NOMO-1 (cell line): ENCODE data around the gene GID8.
"Not testable (repeated sequence)": the region's sequence is repeated elsewhere in the genome, so short reads cannot be mapped to it uniquely, and the experiment has no call there.

Source experiments
- DNase-seq, 2 experiments: peaks; one replicate each; lab custom pipeline; 2025; ENCODE audit not compliant: unreplicated experiment in 2 of 2; lab: John Stamatoyannopoulos, UW

Gene GID8

DNA sequence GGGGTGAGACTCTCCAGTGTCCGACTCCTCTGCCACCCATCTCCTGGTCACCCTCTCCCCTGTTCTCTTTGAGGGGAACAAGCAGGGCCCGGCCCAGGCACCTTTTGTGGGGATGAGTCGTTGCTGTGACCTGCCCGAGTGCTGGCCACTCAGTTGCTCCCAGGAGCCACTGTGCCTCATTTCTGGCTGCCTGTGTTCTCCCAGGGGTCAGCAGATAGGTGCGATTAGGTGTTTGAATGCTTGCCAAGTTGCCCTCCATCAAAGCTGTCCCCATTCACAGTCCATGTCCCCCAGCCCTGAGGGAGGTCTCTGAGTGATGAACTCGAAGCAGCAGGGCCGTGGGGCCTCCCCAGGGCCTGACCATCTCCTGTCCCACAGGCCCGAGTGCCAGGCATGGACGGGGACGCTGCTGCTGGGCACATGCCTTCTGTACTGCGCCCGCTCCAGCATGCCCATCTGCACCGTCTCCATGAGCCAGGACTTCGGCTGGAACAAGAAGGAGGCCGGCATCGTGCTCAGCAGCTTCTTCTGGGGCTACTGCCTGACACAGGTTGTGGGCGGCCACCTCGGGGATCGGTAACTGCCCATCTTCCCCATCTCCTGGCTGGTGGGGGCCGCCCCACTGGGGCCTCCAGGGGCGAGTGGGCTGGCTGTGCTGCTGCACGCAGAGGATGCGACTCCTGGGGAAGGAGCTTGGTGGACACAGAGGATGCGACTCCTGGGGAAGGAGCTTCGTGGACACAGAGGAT is 18.6 kb downstream of the GID8 start:
- no peak for DNase-seq

DNA sequence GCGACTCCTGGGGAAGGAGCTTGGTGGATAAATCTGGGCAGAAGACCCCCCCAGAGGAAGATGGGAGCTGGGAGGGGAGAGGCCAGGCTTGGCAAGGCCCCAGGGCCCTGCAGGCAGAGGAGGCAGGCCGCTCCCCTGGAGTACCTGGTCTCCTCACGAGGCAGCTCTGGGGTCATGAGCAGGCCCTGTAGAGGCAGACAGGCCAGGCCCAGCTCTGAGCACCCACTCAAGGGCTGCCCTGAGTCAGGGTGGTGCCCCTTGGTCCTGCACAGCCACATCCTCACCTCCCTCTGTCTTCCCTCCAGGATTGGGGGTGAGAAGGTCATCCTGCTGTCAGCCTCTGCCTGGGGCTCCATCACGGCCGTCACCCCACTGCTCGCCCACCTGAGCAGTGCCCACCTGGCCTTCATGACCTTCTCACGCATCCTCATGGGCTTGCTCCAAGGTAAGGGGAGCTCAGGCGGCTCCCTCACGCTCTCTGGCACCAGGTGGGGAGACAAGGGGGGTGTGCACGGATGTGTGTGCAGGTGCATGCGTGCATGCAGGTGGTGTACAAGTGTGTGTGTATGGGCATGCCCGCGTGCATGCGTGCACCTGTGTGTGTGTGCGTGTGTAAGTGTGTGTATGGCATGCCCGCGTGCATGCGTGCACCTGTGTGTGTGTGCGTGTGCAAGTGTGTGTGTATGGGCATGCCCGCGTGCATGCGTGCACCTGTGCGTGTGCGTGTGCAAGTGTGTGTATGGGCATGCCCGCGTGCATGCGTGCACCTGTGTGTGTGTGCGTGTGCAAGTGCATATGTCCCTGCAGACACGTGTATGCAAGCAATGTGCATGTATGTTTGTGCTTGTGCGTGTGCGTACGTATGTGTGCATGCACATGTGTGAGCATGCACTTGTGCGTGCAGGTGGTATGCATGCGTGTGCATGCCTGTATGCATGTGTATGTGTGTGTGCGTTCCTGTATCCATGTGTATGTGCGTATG is 19.5 kb downstream of the GID8 start:
- DNase-seq = no peak

DNA sequence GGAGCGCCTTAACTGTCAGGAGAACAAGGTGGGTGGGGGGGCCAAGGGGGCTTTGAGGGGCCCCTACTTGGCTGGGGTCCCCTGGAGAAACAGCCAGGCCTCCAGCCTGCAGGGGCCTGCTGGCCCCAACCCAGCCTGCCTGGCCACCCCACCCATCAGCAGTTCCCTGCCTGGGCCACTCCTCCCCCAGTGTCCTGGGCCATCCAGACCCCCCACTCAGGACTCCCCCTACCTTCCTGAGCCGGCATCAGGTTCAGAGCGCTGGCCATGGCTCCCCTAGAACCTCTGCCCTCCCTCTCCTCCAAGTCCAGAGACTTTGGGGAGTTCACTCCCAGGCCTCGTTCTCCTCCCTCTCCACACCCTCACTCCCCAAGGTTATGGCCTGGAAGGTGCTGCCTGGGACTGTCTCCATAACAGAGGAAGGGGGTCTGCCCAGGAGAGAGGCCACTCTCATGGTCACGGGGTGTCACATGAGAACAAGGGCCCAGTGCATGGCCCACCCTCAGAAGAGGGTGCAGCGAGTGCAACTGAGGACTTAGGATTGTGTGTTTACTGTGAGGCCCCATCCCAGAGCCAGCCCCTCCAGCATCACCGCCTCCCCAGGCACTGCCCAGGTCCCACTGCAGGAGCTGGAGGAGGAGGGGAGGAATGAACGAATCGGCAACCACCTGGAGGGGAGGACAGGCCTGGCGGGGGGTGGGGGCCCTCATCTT is 20.6 kb downstream of the GID8 start:
- no peak for DNase-seq

DNA sequence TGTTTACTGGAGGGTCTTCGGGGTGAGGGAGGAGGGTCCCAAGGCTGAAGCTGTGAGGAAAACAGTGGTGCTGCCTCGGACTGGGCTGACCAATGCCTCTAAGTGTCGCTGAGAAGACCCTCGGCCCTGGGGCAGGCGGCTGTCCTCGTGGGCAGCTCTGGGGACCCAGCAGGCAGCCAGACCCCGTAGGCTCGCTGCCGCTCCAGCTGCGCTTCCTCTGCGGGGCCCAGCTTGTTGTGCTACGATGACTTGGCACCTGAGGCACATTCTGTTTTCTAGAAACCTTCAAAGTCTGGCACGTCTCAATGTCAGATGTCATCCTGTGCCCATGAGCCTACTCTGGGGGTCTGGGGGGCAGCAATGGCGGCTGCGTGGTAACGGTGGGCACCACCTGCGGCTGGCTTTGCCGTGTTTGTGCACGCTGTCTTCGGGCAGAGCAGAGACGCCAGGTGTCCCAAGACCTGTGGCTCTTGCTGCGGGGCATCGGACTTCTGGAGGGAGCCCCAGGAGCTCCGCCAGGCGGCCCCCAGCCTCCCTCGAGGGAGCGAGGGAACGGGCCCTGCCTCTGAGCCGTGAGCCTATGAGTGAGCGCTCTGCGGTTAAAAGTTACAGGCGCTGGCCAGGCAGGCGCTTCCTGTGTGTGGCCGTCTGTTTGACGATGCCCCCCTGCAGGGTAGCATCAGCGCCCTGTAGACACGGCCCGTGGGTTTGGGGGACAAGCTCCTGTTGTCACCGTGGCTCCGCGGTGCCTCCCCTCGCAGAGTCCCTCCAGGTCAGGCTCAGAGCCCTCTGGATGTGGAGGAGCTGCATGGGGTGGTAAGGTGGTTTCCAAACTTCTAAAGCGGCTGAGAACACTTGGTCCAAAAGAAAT is 21.4 kb downstream of the GID8 start:
- DNase-seq = no peak

DNA sequence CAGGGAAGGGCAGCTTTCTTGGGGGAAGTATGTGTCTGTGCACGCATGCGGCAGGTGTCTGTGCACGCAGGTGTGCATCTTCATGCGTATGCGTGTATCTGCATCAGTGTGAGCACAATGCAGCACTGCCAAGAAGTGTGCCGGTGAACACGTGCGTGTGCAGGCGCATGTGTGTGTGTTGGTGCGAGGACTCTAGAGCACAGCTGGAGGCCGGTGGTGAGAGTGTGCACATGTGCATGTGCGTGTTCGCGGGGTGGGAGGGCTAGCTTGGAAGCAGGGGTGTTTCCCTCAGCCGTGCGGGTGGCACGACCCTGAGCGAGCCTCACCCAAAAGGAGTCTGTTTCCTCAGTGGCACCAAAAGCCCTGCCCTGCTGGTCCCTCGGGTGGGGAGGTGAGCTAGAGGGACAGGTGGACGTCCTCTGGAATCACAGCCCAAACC is 22.1 kb downstream of the GID8 start:
- DNase-seq = no peak

DNA sequence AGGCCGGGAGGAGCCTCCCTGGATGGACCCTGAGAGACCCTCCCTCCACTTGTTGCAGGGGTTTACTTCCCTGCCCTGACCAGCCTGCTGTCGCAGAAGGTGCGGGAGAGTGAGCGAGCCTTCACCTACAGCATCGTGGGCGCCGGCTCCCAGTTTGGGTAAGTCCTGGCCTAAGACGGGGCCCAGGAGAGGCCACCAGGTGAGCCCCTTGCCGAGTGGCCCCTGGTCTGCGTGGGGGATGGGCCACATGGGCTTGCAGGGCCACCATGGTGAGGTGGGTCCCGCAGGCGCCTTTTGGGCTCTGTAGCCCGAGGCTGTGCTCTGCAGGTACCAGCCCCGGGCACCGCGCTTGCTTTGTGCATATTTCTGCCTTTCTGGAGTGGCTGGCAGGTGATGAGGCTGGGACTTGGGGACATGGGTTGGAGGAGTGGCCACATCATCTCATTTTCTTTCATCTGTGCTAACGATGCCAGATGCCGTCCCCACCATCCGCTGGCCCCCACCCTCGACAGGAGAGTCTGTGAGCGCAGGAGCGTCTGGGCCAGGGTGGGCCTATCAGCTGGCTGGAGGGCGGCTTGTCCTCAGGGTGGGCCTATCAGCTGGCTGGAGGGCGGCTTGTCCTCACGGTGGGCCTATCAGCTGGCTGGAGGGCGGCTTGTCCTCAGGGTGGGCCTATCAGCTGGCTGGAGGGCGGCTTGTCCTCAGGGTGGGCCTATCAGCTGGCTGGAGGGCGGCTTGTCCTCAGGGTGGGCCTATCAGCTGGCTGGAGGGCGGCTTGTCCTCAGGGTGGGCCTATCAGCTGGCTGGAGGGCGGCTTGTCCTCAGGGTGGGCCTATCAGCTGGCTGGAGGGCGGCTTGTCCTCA is 22.7 kb downstream of the GID8 start:
- DNase-seq = not testable (repeated sequence)

DNA sequence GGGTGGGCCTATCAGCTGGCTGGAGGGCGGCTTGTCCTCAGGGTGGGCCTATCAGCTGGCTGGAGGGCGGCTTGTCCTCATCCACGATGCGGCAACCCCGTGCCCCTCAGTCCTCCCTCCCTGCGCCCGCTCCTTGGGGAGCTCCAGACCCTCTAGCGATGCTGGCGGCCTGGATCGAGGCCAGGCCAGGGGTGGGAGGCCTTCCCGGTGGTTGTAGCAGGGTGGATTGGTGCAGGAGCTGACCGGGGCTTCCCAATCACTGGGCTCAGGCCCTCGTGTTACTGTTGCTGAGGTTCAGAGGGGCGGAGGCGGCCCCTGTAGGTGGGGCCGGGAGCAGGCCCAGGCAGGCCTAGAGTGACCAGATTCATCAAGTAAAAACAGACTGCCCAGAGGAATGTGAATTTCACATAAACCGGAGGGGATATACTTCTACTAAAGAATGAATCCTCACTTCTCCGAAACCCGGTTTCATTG is 23.4 kb downstream of the GID8 start:
- DNase-seq = no peak

DNA sequence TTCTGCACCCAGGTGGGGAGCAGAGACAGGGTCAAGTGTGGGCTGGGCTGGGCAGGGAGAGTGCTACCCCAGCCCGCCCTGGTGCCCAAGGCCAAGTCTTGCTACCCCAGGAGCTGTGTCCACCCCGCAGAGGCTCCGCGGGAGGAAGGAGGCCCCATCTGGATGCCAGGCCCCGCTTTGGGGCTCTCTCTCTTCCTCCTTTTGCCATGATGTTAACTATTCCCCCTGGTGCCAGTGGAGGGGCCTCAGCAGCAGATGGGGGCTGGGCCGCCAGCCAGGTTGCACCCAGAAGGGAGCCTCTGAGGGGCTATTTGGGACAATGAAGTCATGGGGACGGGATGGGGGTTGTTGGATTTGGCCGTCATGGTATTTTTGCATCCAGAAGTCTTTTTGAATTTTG is 23.9 kb downstream of the GID8 start:
- no peak for DNase-seq

DNA sequence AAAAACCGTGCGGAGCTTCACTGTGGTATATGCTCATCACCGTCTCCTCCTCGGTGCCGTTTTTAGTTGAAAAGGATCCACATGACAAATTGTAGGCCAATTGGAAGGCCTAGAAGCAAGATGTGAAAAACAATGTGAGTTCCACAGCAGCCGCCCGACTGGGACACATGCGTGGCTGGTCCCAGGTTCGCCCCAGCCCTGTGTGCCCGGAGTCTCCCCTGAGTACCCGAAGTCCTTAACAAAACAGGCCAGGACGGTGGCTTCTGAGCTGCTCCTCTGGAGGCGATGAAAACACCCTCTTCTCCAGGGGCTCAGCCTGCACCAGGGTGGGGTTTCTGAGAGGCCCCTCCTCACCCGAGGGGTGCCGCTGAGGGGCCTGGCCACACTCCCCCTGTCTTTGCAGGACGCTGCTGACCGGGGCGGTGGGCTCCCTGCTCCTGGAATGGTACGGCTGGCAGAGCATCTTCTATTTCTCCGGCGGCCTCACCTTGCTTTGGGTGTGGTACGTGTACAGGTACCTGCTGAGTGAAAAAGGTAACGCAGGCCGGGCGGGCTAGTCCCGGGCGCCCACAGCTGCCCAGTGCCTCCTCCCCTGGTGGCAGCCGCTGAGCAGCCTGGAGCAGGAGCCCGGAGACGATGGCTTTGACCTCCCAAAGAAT is 24.4 kb downstream of the GID8 start:
- DNase-seq = no peak

DNA sequence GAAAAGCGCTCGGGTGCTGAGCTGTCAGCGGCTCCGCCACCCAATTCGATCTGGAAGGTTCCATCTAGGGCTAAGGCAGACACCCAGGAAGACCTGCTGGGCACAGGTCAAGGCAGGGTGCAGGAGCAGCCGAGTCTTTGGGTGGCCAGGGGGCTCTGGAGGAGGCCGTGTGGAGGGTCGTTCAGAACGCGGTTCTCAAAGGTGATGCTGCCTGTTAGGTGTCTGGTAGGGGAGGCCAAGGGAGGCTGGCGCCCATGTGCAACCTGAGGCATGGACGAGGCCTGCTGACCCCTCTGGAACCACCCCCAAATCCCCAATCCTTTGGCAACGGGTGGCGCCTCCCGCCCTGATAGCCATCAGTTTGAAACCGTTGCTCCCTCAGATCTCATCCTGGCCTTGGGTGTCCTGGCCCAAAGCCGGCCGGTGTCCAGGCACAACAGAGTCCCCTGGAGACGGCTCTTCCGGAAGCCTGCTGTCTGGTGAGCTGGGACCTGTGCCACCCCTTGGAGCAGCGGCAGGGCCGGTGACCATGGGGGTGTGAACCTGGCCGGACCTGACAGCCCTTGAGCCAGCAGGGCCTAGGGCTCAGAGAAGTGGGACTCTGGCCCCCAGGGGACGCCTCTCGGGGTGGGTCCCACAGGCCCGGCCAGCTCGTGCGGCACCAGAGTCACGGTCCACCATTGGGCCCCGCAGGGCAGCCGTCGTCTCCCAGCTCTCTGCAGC is 25.1 kb downstream of the GID8 start:
- DNase-seq = no peak

DNA sequence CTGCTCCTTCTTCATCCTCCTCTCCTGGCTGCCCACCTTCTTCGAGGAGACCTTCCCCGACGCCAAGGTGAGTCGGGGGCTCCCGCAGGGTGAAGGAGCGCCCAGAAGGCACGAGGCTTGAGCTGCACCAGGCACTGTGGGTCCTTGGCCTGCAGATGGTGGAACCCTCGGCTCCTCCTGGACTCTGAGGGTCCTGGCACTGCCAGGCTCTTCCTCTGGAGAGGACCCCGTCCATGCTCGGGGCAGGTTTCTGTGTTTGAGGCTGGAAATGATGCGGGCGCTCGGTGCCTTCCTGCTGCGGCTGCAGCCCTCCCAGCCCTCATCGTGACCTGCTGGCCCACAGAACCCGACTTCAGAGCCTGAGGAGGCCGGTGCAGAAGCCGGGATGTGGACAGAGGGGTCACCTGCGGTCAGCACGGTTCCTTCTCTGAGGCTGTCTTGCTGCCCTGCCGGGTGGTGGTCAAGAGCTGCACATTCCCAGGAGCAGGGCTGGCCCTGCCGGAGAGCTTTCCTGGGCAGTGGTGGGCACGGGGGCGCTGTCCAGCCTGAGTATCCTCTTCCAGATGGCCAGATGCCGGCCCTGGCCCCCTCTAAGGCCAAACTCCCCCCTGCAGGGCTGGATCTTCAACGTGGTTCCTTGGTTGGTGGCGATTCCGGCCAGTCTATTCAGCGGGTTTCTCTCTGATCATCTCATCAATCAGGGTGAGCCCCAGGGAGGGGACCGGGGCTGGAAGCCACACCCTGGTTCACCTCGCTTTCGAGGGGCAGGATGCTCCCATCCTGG is 25.9 kb downstream of the GID8 start:
- no peak for DNase-seq

DNA sequence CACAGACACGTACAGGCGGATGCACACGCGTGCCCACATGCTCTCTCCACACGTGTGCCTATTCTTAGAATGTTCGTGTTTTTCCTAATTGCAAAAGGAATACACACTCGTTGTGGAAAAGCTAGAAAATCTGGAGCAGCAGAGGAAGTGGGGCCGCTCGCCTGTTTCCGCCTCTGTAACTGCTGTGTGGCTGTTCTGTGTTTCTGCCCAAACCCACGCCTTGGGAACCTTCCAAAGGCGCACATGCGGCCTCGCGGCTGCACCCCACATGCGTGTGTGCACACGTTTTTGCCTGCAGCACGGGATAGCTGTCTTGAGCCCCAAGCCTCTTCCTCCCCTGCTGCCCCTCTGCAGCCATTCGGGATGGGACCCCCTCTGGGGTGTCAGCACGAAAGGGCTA is 26.8 kb downstream of the GID8 start:
- DNase-seq = no peak

DNA sequence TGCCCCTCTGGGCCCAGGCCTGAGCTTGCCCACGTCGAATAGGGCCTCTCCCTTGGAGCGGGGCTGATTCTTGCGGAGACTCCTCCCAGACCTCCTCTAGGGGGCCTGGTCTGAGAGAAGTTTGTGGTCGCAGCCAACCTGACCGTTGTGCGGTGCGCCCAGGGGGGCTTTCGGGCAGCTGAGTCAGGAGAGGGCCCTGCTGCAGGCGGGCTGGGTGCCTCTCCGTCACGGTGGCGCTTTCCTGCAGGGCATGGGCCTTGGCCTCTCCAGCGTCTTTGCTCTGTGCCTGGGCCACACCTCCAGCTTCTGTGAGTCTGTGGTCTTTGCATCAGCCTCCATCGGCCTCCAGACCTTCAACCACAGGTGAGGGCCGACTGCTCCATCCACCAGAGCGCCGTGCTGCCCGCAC is 27.4 kb downstream of the GID8 start:
- no peak for DNase-seq

DNA sequence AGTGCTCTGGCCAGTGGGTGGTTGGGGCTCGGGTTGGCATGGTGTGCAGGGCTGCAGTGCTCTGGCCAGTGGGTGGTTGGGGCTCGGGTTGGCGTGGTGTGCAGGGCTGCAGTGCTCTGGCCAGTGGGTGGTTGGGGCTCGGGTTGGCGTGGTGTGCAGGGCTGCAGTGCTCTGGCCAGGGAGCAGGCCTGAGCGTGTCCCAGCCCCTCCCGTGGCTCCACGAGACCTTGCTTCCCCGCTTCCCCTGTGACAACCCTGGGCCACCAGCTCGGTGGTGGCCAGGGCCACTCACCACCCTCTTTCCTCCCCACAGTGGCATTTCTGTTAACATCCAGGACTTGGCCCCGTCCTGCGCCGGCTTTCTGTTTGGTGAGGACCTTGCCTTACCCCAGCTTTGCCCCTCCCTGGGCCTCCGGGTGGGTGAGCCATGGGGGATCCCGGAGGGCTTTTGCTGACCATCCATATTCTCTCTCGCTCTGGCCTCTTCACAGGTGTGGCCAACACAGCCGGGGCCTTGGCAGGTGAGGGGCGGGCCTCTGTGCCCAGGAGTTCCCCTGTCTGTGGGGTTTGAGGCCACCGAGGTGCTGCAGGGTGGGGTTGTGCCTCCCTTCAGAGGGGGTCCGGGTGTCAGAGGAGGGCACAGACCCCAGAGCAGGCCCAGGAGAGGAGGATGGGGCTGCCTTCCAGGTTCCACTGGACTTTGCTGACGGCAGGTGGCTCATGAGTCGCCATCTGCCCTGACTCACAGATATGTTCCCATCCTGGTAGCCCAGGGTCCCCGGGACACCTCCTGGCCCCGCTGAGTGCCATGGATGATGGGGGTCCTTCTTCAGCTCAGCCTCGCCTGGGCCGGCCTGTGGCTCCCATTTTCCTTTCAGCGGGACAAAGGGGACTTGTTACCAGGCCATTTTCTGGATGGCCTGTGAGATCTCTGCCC is 28.5 kb downstream of the GID8 start:
- DNase-seq = no peak

DNA sequence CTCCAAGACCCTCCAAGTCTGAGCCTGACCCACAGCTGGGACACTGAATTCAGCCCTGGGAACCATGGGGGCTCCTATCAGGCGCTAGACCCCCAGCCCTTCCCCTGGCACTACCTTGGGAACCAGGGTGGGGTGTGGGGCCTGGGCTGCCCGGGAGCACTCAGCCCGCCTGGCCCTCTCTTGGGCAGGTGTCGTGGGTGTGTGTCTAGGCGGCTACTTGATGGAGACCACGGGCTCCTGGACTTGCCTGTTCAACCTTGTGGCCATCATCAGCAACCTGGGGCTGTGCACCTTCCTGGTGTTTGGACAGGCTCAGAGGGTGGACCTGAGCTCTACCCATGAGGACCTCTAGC is 29.2 kb downstream of the GID8 start:
- no peak for DNase-seq

DNA sequence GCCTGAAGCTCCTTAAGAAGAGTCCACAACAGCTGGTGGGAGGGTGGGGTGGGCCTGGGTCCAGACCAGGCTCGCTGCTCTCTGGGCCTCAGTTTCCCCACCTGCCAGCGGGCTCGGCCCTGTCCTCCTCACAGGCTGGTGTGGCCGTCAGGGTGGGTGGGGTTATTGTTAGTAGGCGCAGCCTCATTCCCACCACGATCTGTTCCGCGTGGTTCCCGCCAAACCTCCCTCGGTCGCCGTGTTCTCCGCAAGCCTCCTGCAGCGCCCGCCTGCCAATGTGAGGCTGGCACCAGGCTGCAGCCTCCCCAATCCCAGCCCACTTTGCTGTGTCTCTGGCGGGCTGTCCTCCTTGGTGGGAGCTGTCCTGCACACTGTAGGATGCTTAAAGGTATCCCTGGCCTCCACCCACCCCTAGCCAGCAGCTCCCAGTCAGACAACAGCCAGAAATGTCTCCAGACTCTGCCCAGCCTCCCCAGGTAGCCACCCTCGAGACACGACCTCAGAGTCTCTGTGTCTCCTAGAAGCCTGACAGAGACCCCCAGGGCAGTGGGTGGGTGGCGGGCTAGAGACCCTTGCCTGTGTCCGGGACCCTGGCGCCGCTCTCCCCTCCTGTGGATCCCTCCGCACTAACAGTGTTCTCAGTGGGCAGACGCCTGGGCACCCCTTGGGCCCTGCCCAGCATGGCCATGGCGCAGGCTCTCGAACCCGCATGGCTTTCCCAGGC is 29.8 kb downstream of the GID8 start:
- DNase-seq = no peak
